Calu3 (cell line): ENCODE results near the gene FLRT1. TPM values are rescaled to one million over a fixed set of nuclear protein-coding genes. Genes with fewer than 3 reads are reported as not detected.

Experiments
- BruUV-seq: library from RNA; stranded (reverse); fragments of 400-500 nt; replicated peaks from 2 replicates; lab custom pipeline; 2021; lab: Mats Ljungman, UMichigan
- CTCF ChIA-PET: fragments of 300-600 bp; sonication (Branson Sonifier 250); formaldehyde crosslinking; loops from one replicate; lab custom pipeline; 2022; ENCODE audit warnings: antibody characterized with exemption; lab: Charles Lee
- DNase-seq: peaks from one replicate; pipeline ENCODE4 v3.0.0; 2022
- H3K27ac Mint-ChIP-seq: one replicate; pipeline ENCODE4 v1.8.0; 2022; ENCODE audit warnings: mixed read lengths; ENCODE audit not compliant: unreplicated experiment
- H3K27me3 Mint-ChIP-seq: one replicate; pipeline ENCODE4 v1.8.0; 2022; ENCODE audit warnings: mixed read lengths; ENCODE audit not compliant: unreplicated experiment
- H3K36me3 Mint-ChIP-seq: one replicate; pipeline ENCODE4 v1.8.0; 2022; ENCODE audit warnings: mild to moderate bottlenecking, moderate library complexity, mixed read lengths; ENCODE audit not compliant: insufficient read depth, unreplicated experiment
- H3K4me1 Mint-ChIP-seq: one replicate; pipeline ENCODE4 v1.8.0; 2022; ENCODE audit warnings: mild to moderate bottlenecking, low read depth, mixed read lengths; ENCODE audit not compliant: unreplicated experiment
- H3K4me3 Mint-ChIP-seq: one replicate; pipeline ENCODE4 v1.8.0; 2022; ENCODE audit warnings: mild to moderate bottlenecking, low read depth, moderate library complexity, mixed read lengths; ENCODE audit not compliant: unreplicated experiment
- H3K9me3 Mint-ChIP-seq: one replicate; pipeline ENCODE4 v1.8.0; 2022; ENCODE audit warnings: low read depth, mixed read lengths; ENCODE audit not compliant: unreplicated experiment
- intact Hi-C: fragments of 100-400 bp; cut with micrococcal nuclease; formaldehyde crosslinking; loops from one replicate; pipeline ENCODE4 v1.10.0; 2022; ENCODE audit not compliant: unreplicated experiment
- total RNA-seq: library from RNA; stranded (reverse); gene quantifications from 2 replicates; pipeline ENCODE4 v1.2.3, GENCODE V29; 2022
- TF ChIP-seq, protein P1 (sequence below): fragments of 200-600 bp; IDR thresholded peaks from one replicate; pipeline ENCODE4 v1.8.0; 2022; ENCODE audit warnings: antibody characterized with exemption; ENCODE audit not compliant: unreplicated experiment

FLRT1 gene
- total RNA-seq, 1 experiment from 2014 or later, result 0.09 TPM

DNA sequence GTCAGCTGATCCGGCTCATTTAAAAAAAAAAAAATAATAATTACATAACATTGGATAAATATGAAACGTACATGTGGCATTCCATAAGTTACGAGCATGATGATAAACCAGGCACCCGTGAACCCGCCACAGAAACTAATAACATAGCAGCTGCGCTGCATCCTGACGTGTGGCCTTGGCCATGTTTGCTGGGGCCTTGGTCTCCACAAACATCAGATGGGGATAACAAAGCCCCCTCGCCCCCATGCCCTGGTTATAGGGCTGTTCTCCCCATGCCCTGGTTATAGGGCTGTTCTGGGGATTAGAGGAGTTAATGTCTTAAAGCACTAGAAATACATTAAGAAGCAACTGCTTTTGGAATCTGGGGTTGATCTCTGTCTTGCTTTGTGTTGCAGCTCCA is 36.7 kb downstream of the FLRT1 start:
- CTCF ChIA-PET, result interaction anchor here (0.6 kb wide), 1 partner anchor 47 kb away, joined by 3 read pairs; no protein-coding TSS in a partner anchor

DNA sequence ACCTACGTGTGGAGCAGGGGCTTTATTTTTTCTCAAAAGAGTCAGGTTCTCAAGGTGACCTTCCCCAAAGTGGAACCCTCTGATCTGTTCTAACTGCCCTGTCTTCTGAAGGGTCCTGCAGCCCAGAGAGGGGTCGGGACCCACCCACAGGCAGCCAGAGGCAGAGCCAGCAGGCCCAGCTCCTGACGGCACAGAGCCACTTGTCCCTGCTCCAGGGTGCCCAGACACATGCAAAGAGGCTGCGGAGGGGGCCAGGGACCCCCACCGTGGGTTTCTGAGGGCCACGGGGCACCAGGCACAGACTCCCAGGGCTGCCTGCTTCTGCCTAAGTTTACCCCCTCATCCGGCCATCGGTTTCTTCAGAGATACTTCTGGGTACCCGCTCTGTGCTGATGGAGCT is 37.1 kb downstream of the FLRT1 start:
- no peaks in the 10 kb centered on the region for H3K9me3 Mint-ChIP-seq

More for the DNA sequence above, 36.7 kb downstream of the FLRT1 start:
- H3K9me3 Mint-ChIP-seq, result no peaks in the 10 kb centered on the region
- no TSS peak for BruUV-seq
- TF ChIP-seq, protein P1, sequence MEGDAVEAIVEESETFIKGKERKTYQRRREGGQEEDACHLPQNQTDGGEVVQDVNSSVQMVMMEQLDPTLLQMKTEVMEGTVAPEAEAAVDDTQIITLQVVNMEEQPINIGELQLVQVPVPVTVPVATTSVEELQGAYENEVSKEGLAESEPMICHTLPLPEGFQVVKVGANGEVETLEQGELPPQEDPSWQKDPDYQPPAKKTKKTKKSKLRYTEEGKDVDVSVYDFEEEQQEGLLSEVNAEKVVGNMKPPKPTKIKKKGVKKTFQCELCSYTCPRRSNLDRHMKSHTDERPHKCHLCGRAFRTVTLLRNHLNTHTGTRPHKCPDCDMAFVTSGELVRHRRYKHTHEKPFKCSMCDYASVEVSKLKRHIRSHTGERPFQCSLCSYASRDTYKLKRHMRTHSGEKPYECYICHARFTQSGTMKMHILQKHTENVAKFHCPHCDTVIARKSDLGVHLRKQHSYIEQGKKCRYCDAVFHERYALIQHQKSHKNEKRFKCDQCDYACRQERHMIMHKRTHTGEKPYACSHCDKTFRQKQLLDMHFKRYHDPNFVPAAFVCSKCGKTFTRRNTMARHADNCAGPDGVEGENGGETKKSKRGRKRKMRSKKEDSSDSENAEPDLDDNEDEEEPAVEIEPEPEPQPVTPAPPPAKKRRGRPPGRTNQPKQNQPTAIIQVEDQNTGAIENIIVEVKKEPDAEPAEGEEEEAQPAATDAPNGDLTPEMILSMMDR, result no peak
- H3K27me3 Mint-ChIP-seq, result no peaks in the 10 kb centered on the region
- H3K36me3 Mint-ChIP-seq, result peaks cover 5% of the 10 kb centered on the region
- intact Hi-C loops, result no loop called here
- no peak for DNase-seq
- H3K27ac Mint-ChIP-seq, result no peak overlapping the region
- no peaks in the 10 kb centered on the region for H3K4me1 Mint-ChIP-seq
- no peak overlapping the region for H3K4me3 Mint-ChIP-seq

DNA sequence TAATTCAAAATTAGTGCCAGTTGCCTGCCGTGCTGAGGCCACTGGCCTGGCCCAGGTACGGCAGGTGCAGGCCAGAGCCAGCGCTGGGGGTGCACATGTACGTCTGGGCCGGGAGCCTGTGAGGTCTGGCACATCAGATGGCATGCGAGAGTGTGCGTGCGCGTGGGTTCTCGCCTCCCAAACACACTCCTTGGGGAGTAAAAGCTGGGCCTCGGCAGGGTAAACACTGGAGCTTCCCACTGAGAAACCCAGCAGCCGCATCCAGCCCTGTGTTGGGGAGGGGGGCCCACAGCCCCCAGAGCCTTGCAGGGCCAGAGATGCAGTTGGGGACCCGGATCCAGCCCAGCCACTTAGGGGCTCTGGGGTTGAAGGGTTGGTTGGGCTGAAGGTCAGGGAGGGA is 37.8 kb downstream of the FLRT1 start:
- Mint-ChIP-seq H3K4me3 (no peak overlapping the region), H3K27ac (no peak overlapping the region), H3K36me3 (peaks cover 5% of the 10 kb centered on the region), H3K9me3 (no peaks in the 10 kb centered on the region), H3K27me3 (no peaks in the 10 kb centered on the region), H3K4me1 (no peaks in the 10 kb centered on the region)
- TF ChIP-seq, protein P1, result no peak
- no TSS peak for BruUV-seq
- CTCF ChIA-PET, result no interaction called here
- DNase-seq, result no peak
- intact Hi-C loops, result no loop called here

More for the DNA sequence above, 37.1 kb downstream of the FLRT1 start:
- Mint-ChIP-seq H3K36me3 (peaks cover 5% of the 10 kb centered on the region), H3K4me1 (no peaks in the 10 kb centered on the region), H3K4me3 (no peak overlapping the region), H3K27me3 (no peaks in the 10 kb centered on the region), H3K27ac (no peak overlapping the region)
- no peak for DNase-seq
- TF ChIP-seq, protein P1, result no peak
- no TSS peak for BruUV-seq
- intact Hi-C loops, result no loop called here
- CTCF ChIA-PET, result interaction anchor here (0.6 kb wide), 1 partner anchor 47 kb away, joined by 3 read pairs; no protein-coding TSS in a partner anchor

DNA sequence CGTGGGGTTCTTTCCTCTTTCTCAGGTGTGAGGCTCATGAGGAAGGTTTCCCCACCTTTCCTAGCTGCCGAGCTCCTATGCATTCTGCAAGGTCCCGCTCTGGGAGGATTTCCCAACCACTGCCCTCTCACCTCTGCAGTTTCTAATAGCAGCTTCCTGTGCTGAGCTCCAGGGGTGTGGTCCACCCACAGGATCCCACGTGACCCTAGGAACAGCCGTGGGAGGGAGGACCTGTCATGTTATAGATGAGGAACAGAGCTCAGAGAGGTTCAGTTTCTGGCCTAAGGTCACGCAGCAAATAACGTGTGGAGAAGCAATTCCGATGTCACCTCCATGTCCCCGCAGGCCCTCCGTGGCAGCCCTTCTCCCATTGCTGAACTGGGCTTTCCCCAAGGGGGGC is 38.5 kb downstream of the FLRT1 start:
- H3K27ac Mint-ChIP-seq, result no peak overlapping the region
- TF ChIP-seq, protein P1, result no peak
- H3K4me1 Mint-ChIP-seq, result no peaks in the 10 kb centered on the region
- peaks cover 5% of the 10 kb centered on the region for H3K36me3 Mint-ChIP-seq
- no peak for DNase-seq
- intact Hi-C loops, result no loop called here
- H3K9me3 Mint-ChIP-seq, result no peaks in the 10 kb centered on the region
- CTCF ChIA-PET, result interaction anchor here (0.5 kb wide), 1 partner anchor 1205 kb away, joined by 3 read pairs; no protein-coding TSS in a partner anchor
- no TSS peak for BruUV-seq
- H3K27me3 Mint-ChIP-seq, result peaks cover 3% of the 10 kb centered on the region
- H3K4me3 Mint-ChIP-seq, result no peak overlapping the region
